ENCODE data around the gene FRAT1.

- no peak for TF ChIP-seq POLR2A (IDR thresholded peaks at IDR 0.05)
- TF ChIP-seq CTCF (IDR thresholded peaks at IDR 0.05) = no peak
These were observed 2.1 kb downstream of the FRAT1 start for GRCh38 chr10:97321032-97321803.
